ENCODE measurements around the gene CBX3.
"Not testable (repeated sequence)": the region's sequence is repeated elsewhere in the genome, so short reads cannot be mapped to it uniquely, and the experiment has no call there.

CBX3 gene

DNA sequence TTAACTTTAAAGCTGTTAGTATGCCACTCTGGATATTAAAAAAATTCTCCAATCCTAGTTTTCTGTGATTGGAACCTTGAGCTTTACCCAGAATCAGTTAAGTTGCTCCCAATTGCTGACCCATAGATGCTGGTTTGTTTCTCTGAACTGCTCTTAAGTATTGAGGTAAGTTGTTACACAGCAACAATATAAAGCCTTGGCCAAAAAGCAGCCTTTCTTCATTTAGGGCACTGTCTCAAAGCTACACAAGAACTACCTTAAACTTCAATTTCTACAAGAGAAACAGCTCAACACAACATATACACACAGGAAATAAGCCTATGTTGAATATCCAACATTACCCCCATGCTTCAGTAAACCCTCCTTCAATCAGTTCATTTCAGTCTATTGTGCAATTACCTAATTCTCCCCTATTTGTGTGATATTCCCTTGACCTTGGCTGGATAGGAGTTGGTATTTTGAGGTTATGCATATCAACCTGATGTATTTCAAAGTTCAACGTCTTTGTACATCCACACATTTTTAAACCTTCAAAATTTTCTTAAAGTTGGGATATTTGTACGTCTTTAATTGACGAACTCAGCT lies 12.5 kb upstream of the CBX3 start:
- DNase-seq, result no peak

DNA sequence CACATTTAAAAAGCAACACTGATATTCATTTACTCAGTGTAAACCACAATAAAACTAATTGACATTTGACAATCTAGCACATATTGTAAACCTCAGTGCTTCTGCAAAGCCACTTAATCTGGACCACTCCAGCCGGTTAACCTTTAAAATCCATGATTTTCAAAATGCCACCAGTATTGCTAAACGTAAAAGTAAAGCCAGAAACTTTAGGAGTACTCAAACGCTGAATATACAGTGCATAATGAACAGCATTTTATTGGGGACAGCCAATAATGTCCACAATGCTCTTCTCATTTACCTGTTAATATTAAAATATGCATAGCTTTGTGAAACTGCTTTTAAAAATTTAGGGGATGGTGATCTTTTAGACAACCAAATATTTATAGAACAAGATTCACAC lies 11.8 kb upstream of the CBX3 start:
- DNase-seq, result no peak

DNA sequence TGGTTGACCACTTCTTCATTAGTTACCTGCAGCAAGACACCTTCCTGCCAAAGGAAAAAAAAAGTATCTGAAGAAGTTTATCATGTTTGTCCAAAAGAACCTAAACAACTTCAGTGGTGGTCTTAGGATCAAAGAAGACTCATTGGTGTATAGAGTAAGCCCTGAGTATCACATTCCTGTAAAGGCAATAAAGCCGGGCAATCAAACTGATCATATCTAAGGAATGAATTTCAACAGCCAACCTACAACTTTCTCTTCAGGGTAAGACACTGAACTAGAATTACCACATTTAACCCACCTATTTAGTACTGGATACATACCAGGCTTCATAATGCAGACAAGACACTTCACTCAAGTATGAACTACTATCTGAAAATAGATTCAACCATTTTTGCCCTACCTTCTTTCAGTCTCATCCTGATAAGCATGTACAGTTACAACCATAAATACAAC lies 11.1 kb upstream of the CBX3 start:
- no peak for DNase-seq

DNA sequence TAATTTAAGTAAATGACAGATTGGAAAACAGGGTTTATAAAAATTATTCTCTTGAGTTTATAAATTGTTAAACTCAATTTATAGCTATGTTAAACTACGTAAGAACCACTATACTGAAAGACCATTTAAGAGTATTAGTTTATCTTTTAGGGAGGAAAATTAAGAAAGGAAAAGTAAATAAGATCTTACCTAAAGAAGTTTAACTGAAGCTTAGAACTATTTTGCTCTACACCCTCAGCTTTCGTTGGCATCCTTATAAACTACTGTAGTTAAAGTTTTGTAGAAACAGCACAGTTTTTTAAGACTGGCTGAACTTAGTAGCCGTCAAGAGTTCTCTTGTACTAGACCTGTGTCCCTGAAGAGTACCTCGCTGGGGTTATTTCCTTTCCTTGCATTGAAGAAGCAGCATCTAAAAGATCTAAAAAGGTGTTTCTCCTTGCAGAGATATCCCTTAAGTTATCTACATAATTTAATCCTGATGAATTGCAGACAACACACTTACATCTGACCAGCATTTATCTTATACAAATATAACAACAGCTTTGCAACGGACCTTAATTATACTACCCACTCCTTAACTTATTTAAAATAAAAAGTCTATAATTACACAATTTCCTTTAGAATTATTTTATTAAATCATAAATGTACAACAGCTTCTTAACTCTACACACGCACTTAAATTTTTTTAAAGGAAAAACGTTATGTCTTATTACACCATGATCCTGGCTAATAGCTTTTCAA lies 10.1 kb upstream of the CBX3 start:
- no peak for DNase-seq

DNA sequence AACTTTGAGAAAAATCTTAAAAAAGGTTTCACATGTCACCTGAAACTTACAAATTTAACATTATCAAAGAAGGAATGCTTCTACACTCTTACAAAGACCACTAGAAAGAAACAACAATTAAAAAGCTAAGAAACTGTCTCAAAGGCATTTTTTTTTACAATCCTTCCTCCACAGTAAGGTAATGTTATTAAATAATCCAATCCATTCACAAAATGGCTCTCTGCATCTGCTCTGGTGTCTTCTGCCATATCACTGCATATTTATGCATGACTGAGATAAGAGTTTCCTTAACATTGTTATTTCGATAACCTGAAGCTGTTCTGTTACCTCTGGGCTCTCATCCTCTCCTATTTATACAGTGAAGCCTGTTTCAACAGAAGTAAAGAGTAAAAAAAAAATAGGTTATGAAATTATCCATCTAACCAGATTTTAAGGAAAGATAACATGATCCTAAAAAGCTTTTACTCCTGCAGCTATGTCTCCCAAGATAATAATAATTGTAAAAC lies 9.5 kb upstream of the CBX3 start:
- no peak for DNase-seq

DNA sequence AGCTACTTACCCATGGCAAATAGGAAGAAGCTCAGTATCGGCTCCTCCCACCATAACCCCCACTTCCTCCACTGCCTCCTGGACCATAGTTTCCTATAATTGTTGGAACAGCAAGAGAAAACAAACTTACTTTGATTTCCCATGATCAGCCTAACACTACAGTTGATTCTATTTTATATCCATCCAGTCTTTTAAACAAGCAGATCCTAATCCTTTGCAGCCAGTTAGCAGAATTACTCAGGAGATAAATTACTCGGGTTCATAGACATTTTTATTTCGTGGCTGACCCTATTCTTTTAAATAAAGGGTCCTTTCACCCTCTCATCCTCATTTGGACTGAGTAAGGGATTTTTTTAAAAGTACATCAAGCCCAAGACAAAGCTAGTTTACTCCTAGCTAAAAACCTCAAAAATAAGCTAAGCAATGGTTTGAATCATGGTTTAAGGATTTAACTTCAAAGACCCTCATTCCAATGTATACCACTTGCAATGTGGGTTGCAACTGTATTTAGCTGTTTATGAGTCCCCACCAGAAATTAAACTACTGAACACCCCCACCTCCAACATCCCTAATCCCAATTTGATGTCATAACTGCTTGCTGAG lies 9.0 kb upstream of the CBX3 start:
- no peak for DNase-seq

DNA sequence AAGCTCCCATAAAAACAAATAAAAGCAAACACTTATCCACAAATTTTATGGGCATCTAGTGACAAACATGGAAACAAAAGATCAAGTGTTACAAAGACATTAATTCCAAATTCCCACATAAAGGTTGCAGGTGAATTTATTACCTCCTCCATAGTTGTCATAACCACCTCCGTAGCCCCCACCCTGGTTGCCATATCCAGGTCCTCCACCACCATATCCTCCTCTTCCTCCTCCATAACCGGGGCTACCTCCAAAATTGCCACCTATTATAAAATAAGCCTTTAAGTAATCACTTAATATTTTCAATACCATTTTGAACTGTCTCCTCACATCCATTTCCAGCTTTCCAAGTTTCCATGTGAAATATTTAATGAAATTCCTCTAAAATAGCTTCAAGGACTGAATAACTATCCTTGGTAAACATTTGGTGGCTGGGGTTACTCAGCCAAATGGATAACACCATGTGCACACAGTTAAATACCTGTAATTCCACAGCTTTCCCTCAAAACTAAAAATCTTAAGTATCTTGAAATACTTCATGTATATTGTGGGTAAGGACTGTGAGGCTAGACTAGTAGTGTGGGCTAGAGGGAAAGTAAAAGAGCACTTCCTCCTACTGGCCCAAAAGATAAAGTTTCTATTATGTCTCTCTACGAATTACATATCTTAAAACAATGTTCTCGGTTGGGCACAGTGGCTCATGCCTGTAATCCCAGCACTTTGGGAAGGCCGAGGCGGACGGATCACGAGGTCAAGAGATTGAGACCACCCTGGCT lies 7.9 kb upstream of the CBX3 start:
- DNase-seq, result no peak

DNA sequence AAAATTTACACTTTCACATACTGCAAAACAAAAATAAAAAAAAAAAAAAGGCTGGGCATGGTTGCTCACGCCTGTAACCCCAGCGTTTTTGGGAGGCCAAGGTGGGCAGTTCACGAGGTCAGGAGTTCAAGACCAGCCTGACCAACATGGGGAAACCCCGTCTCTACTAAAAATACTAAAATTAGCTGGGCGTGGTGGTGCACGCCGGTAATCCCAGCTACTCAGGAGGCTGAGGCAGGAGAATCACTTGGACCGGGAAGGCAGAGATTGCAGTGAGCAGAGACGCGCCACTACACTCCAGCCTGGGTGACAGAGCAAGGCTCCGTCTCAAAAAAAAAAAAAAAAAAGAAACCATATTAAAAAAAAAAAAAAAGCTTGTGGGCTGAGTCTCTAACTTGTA lies 6.8 kb upstream of the CBX3 start:
- not testable (repeated sequence) for DNase-seq

DNA sequence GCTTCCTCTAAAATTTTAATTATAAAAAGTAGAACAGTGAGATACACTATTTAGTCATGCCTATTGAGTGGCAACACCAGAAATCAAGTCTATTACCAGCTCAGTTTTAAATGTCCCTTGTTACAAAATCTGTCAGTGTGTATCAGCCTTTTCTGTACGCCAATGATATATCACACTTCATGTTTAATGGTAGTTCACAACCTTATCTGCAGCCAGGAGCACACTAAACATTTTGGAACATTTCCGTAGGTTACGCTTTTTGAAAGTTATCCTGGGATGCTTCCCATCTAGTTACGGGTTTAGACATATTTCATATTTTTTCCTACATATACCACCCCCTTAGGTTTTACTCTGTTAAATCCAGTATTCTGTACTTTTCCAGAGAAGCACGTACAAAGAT lies 6.4 kb upstream of the CBX3 start:
- no peak for DNase-seq

DNA sequence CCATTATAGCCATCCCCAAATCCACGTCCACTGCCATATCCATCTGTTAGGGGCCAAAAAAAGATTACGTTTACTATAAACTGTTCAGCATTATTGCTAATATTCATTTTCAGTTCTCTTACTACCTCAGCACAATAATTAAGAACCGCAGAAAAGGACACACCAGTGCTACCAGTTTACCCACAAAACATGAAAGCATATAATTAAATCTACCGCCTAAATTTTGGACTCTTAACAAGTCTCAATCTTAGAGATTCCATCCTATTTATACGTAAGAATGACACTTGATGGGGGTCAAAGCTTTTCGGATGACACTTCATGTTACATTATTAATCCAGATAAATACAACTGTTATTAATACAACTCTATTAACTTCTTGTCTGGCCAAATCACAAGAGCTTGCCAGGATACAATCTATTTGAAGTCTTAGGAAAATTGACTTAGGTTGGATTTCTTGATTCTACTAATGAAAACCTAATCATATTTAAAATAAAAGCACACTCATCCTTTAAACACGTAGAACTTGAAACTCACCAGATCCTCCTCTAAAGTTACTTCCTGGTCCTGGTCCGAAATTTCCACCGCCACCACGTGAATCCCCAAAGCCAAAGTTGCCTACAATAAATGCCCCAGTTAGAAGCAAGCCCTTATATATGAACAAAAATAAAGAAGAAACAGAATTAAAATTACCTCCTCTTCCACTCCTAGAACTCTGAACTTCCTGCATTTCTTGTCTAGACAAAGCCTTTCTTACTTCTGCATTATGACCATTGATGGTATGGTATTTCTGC lies 5.5 kb upstream of the CBX3 start:
- no peak for DNase-seq

DNA sequence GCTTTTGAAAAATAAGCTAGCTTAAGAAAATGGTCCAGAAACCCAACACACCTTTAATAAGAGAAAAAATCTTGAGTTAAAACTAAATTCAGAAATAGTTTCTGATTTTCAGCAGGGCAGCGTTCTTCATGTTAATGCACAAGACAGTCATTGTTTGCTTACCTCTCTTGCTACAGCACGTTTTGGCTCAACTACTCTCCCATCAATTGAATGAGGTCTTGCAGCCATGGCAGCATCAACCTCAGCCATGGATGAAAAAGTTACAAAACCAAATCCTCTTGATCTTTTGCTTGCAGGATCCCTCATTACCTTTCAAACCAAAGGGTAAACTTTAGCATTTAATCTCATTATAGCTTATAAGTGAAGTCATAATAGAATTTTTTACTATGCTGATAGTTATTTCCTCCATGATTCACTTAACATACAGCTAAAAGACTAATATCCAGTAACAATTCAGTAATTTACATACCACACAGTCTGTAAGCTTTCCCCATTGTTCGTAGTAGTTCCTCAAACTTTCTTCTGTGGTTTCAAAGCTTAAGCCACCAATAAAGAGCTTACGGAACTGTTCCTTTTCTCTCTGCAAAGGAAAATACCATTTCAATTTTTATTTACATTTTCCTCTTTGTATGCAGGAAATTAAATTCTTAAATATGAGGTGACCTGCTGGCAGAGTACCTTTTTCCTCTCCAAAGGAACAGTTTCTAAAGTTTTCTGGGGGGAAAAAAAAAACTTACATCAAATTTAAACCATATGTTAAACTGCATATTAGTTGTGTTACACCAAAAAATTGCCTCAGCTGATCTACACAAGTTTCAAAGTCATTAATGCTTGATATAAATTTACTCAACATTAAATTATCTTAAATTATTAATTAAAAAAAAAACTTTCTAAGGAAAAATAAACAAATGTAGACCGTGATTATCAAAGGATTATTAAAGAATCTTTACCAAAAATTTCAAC lies 4.1 kb upstream of the CBX3 start:
- no peak for DNase-seq

DNA sequence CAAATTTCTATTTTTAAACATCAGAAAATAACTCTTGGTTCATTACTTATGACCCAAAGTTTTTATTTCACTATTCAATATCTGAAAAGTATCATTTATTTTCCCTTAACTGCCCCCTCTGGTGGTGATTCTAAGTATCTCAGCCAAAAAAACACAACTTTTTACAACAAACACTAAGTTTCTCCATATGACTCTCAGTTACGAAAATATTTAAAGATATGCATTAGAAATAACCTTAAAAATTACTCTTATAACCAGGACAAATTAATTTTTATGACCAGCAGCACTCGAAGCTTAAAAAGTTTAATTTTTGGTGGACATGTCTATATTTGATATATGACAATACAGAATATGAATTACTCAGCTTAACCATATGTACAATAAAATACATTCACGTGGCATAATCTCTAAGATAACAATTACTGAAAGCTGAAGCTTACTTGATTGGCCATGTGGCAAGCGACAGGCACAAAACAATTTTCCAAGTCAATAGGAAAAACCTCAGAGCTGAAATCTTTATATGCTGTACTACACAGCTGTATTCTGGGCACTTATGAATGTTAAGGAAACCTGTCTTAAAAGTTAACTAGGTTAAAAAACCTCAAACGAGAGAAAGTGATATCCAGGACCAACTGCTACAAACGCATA lies 3.3 kb upstream of the CBX3 start:
- DNase-seq, result peak; percentile 21

DNA sequence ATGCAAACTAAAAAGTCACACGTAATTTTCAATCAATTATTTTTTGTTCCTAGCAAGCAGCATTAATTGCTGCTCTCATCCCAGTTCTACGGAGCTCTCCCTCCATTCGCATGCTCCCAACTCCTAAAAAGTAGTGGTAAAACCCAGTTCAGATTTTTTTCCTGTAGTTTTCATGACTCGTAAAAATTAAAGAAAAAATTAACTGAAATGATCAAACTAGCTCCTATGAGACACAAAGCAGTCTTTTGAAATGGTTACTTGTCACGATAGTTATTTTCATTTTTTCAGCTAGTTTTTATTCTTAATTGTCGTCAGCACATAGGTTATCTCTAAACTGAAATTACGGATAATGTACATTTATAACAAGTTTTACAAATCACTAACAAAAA lies 2.8 kb upstream of the CBX3 start:
- no peak for DNase-seq

DNA sequence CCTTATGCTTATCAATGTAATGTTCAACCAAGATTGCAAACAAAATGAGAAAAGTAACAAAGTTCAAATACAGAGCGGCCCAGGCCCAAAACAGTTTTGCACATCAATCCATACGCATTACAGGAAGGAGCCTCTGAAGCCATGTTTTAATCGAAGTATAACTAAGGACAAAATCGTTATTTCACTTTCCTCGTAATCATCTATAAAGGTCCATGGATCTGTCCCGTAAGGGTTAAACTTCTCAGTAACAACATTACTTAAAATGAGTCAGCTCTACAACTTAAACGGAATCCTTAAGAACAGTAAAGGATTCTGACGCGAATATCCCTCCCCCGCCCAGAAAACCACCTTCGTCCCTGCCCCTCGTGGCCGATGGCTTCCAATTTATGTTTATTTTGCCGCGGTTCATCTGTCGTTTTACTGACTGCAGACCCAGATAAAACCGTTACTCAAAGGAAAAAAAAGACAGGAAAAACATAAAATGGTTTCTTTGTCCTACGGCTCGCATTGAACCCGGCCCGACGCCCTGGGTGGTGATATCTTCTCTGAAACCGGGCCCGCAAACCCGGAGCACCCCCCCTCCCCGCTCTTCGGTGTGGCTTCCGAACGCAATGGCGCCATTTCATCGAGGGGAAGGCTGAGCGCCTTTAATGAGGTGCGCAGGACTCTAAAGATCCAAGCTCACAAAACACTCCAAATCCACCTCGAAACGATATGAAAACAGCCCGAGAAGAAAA lies 2.1 kb upstream of the CBX3 start:
- peak; percentile 71 for DNase-seq

DNA sequence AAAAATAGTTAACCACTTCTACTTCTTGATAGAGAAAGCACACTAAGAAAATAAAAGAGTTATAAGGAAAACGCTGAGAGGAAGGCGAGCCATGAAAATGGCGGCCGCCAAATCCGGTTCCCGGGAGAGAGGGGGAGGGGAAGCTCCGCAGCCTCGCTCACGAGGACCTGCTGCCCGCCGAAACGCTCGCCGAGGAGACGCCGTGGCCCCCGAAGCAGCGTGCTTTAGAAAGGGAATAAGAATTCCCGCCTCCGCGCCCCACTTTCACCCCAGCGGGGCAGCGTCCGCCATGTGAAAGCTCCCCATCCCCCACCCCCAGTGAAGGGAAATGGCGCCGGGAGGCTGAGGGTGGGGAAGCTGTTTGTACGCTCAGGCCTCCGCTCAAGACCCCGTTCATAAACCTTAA lies 1.5 kb upstream of the CBX3 start:
- DNase-seq, result peak; percentile 78

DNA sequence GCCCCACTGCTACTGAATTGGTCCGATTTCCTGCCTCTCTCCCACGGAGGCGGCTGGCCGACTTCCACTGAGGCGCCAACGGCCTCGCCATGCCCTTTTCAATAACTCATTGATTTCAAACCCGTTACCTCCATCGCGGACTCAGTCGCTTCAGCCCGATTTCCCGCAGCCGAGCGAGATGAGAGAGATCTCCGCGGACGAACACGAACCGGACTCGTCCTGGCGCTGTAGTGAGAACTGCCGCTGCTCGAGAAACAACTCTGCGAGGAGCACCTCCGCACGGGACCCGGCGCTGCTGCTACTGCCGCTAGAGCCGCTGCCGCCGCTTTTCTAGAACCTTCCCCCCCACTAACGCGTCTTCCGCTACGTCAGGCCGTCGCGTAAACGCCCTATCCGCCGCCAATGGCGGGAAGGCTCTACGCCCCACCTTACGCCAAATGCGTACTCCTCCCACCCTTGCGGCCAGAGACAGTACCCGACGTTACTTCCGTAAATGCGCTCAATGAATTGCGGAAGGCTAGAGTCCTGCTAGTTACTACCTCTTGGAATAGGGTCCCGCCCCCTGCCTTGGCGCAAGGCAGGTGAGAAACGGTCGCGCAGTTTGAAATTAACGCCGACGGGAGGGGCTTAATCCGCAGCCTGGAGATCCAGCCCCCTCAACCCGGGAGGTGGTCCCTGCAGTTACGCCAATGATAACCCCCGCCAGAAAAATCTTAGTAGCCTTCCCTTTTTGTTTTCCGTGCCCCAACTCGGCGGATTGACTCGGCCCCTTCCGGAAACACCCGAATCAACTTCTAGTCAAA lies 900 bp upstream of the CBX3 start, which contains the start of gene HNRNPA2B1:
Gene HNRNPA2B1 (minus strand): TSS at position 303 of the 803 bp plus-strand sequence. CDS start 169 bp downstream, at position 134.
- peak; percentile 99 for DNase-seq

DNA sequence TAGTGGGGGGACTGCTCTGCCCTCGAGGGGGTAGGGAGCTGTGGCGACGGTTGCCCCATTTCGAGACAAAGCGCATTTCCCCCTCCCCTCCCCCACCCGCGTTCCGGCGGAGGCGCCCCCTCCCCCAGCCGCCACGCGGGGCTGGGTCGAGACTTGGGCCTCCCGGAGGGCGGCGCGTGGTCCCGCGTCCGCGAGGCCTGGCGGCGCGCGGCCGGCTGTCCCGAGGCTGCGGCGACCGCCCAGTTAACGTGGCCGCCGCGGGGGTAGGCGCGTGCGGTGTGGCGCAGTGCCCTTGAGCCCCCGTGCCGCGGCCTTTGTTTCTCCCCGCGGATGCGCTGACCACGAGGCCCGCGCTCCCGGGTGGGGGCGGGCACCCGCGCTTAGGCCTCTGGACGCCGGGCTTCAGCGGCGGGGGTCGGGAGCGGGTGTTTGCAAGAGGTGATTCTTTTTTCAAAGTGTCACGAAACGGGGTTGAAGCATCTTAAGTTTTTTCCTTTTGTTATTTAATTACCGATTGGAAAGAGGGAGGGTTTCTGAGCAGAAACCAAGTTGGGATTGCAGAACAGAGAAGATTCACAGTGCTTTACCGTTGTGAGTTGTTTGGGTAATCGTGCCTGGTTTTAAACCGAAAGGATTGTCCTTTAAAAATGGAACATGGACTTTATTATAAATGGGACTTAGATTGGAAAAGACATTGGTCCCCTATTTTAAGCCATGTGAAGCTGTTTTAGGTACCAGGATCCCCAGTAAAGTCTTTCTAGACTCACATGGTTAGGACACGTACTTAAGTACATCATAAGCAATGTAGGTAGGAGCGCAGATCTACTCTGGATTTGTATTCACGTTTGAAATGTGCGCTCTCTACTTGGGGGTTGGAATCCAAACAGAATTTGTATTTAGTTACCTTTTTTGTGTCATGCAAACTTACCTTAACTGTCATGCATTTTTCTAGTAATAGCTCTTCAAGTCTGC lies 760 bp downstream of the CBX3 start:
- peak; percentile 57 for DNase-seq

DNA sequence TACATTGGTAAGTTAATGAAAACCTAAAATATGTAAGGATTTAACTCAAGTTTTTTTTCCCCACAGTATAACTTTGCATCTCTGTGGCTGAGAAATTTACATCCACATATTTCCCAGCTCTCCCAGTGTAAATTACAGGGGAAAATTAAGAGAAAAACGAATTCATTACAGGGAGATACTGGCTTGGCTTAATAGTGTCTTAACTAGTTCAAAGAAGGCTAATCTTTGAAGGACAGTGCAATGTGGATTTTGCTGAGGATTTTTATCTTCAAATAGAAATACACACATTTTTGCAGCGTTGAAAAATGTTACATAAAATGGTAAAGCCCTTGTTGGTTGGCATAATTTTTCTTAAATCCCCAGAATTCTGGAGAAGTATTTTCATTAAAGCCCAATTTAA lies 1.5 kb downstream of the CBX3 start:
- no peak for DNase-seq
